ENCODE data around the gene RHOG.

DNA sequence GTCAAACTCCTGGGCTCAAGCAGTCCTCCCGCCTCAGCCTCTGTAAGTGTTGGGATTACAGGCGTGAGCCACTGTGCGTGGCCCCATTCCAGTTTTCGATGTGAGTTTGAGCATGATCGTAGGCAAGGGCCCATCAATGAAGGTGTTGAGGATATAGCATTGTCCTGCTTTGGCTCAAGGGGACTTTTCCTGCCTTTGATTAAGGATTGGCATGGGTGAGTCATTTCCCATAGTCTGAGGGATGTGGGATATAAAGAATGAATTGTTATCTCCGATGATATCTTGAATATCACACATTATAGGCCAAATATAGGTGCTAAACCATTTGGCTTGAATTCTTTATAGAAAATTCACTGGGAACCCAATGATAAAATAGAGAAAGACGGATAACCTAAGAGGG lies 45.1 kb upstream of the RHOG start:
- no peak for TF ChIP-seq POLR2A (IDR thresholded peaks at IDR 0.05)
- no peak for TF ChIP-seq POLR2AphosphoS5 (IDR thresholded peaks at IDR 0.05)

Measured in spleen (tissue), 3 donors.